Measurements from ENCODE around the gene KIAA1755. TPM values are rescaled to one million over a fixed set of nuclear protein-coding genes. Genes with fewer than 3 reads are reported as not detected.

The KIAA1755 gene
- total and polyA plus RNA-seq, 2 of the 4 experiments (the other 2 are of a cell fraction), result 2.5 to 5.1 TPM

- no peak overlapping the region for H3K4me3 ChIP-seq (ENCODE audit: insufficient read depth, low read depth, low read length)
- intact Hi-C loops (cut with micrococcal nuclease), result no loop called here
- H3K23ac ChIP-seq (ENCODE audit: low read depth, low read length), result no peak overlapping the region
- H3K4me1 ChIP-seq (ENCODE audit: control insufficient read depth, insufficient read depth, low read length), result peaks cover 35% of the 10 kb centered on the region
- ChIA-PET POLR2A (ENCODE audit: unreplicated experiment) (no interaction called here), CTCF (no interaction called here)
- no peak overlapping the region for H3K56ac ChIP-seq (ENCODE audit: extremely low read depth, insufficient read depth, low read length)
- no peak overlapping the region for H2BK5ac ChIP-seq (ENCODE audit: low read depth, low read length, poor library complexity, severe bottlenecking)
- H2BK20ac ChIP-seq (ENCODE audit: low read depth, low read length), result no peak overlapping the region
- H3K4ac ChIP-seq (ENCODE audit: low read depth, low read length), result no peak overlapping the region
- no peak for DNase-seq
- H4K91ac ChIP-seq (ENCODE audit: insufficient read depth, low read depth, low read length), result no peak overlapping the region
- no peaks in the 10 kb centered on the region; the same call in 1 of the 2 replicates for H4K20me1 ChIP-seq (ENCODE audit: insufficient read depth, low read length)
- peaks cover 22% of the 10 kb centered on the region for H3K9me1 ChIP-seq (ENCODE audit: insufficient read depth, low read length)
- H3K9me3 ChIP-seq (ENCODE audit: control insufficient read depth, insufficient read depth, low read length), result no peaks in the 10 kb centered on the region
- dilution Hi-C loops (cut with HindIII; ENCODE audit: low sequenced_read_pairs, unreplicated experiment), result no loop called here
- H2AK9ac ChIP-seq (replicated peaks; ENCODE audit: low read depth, low read length, poor library complexity), result peak overlapping the region; percentile 58
- no peak overlapping the region for H3K9ac ChIP-seq (ENCODE audit: low read depth, low read length)
- no CpG with 5 or more reads among the region's 14 CpGs for WGBS, 2 experiments (ENCODE audit: extremely low coverage in 2 of 2, insufficient read length in 1 of 2)
- peak overlapping the region; percentile 31 for H2AK5ac ChIP-seq (ENCODE audit: low read depth, low read length)
- H4K8ac ChIP-seq (ENCODE audit: low read depth in 2 of 2, low read length in 2 of 2), result no peak overlapping the region
- H3K4me2 ChIP-seq (ENCODE audit: low read depth, low read length), result no peak overlapping the region
- no peak for TF ChIP-seq RFX5 (IDR thresholded peaks at IDR 0.05; ENCODE audit: low read depth, low read length)
- no peak for TF ChIP-seq MAFK (IDR thresholded peaks at IDR 0.05; ENCODE audit: low read depth, low read length)
- TF ChIP-seq CHD1 (IDR thresholded peaks at IDR 0.05; ENCODE audit: low read depth, low read length), result no peak
- TF ChIP-seq, protein P1, sequence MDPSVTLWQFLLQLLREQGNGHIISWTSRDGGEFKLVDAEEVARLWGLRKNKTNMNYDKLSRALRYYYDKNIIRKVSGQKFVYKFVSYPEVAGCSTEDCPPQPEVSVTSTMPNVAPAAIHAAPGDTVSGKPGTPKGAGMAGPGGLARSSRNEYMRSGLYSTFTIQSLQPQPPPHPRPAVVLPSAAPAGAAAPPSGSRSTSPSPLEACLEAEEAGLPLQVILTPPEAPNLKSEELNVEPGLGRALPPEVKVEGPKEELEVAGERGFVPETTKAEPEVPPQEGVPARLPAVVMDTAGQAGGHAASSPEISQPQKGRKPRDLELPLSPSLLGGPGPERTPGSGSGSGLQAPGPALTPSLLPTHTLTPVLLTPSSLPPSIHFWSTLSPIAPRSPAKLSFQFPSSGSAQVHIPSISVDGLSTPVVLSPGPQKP (IDR thresholded peaks at IDR 0.05; ENCODE audit: borderline replicate concordance, low read depth, low read length), result no peak
- TF ChIP-seq, protein P2, sequence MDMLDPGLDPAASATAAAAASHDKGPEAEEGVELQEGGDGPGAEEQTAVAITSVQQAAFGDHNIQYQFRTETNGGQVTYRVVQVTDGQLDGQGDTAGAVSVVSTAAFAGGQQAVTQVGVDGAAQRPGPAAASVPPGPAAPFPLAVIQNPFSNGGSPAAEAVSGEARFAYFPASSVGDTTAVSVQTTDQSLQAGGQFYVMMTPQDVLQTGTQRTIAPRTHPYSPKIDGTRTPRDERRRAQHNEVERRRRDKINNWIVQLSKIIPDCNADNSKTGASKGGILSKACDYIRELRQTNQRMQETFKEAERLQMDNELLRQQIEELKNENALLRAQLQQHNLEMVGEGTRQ (IDR thresholded peaks at IDR 0.05; ENCODE audit: low read depth, low read length), result no peak
- TF ChIP-seq BHLHE40 (IDR thresholded peaks at IDR 0.05; ENCODE audit: low read depth, low read length), result no peak
- TF ChIP-seq NFE2L2 (IDR thresholded peaks at IDR 0.05; ENCODE audit: low read depth, low read length), result no peak
- TF ChIP-seq CEBPB (IDR thresholded peaks at IDR 0.05; ENCODE audit: low read depth, low read length), result no peak
- TF ChIP-seq CTCF (conservative IDR thresholded peaks at IDR 0.05; ENCODE audit: low read depth, low read length), result no peak
- no peak for TF ChIP-seq FOS (IDR thresholded peaks at IDR 0.05; ENCODE audit: low read depth, low read length)
- TF ChIP-seq MXI1 (IDR thresholded peaks at IDR 0.05; ENCODE audit: borderline replicate concordance, low read depth, low read length), result no peak
- H4K5ac ChIP-seq (ENCODE audit: low read depth, low read length), result no peak overlapping the region
- H3K79me1 ChIP-seq (ENCODE audit: low read depth in 1 of 2, low read length in 2 of 2), result peaks cover 29 to 87% of the 10 kb centered on the region in 2 experiments
- ATAC-seq (ENCODE audit: low read depth), result no peak
- no peaks in the 10 kb centered on the region for H3K27me3 ChIP-seq (ENCODE audit: control insufficient read depth, insufficient read depth, low read length)
- H3K18ac ChIP-seq (ENCODE audit: low read depth, low read length), result no peak overlapping the region
- no peak overlapping the region for H2AFZ ChIP-seq (replicated peaks; ENCODE audit: low read length, poor library complexity)
- in situ Hi-C loops (cut with MboI; ENCODE audit: low sequenced_read_pairs), result no loop called here
- peaks cover 38% of the 10 kb centered on the region for H3K36me3 ChIP-seq (ENCODE audit: control insufficient read depth, insufficient read depth, low read length)
- no peak overlapping the region for H2BK15ac ChIP-seq (ENCODE audit: low read depth, low read length)
- no peak overlapping the region for H3K14ac ChIP-seq (replicated peaks; ENCODE audit: low read depth, low read length)
- no TSS peak for BruUV-seq (replicated peaks)
- H3K27ac ChIP-seq (ENCODE audit: insufficient read depth, low read length), result no peak overlapping the region
- H2BK120ac ChIP-seq (ENCODE audit: low read depth, low read length), result no peak overlapping the region
Measured at GRCh38 chr20:38161412-38161774, 99.1 kb downstream of the KIAA1755 start.

Data from IMR-90 (cell line).